22Rv1 (cell line): ENCODE results near the gene MSRB1.

Source experiments
- ZFX ChIP-seq: fragments of 450-650 bp; IDR thresholded peaks from 2 replicates; pipeline ENCODE4 v1.6.1; 2017; ENCODE audit warnings: antibody characterized with exemption, borderline replicate concordance
- TF ChIP-seq, protein P1 (sequence below): fragments of 450-650 bp; IDR thresholded peaks from 2 replicates; pipeline ENCODE4 v1.5.1; 2017; ENCODE audit warnings: mild to moderate bottlenecking

DNA sequence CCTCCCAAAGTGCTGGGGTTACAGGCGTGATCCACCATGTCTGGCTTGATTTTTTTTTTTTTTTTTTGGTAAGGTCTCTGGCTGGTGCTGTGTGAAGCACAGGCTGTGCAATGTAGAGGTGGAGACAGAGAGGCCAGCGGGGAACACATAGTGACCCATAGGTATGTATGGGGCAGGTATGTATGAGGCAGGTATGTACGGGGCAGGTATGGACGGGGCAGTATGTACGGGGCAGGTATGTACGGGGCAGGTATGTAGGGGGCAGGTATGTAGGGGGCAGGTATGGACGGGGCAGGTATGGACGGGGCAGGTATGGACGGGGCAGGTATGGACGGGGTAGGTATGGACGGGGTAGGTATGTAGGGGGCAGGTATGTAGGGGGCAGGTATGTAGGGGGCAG, 6.5 kb upstream of the MSRB1 start:
- TF ChIP-seq, protein P1, sequence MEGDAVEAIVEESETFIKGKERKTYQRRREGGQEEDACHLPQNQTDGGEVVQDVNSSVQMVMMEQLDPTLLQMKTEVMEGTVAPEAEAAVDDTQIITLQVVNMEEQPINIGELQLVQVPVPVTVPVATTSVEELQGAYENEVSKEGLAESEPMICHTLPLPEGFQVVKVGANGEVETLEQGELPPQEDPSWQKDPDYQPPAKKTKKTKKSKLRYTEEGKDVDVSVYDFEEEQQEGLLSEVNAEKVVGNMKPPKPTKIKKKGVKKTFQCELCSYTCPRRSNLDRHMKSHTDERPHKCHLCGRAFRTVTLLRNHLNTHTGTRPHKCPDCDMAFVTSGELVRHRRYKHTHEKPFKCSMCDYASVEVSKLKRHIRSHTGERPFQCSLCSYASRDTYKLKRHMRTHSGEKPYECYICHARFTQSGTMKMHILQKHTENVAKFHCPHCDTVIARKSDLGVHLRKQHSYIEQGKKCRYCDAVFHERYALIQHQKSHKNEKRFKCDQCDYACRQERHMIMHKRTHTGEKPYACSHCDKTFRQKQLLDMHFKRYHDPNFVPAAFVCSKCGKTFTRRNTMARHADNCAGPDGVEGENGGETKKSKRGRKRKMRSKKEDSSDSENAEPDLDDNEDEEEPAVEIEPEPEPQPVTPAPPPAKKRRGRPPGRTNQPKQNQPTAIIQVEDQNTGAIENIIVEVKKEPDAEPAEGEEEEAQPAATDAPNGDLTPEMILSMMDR, result no peak
- TF ChIP-seq ZFX, result no peak
